Measurements from ENCODE around the gene RAB37.

- TF ChIP-seq GATA3 (IDR thresholded peaks at IDR 0.05; ENCODE audit: low read depth, low read length) (no peak), GATA2 (IDR thresholded peaks at IDR 0.05; ENCODE audit: low read depth, low read length) (no peak)
Observed at GRCh38 chr17:74738051-74738996, 1.3 kb downstream of the RAB37 start.

Measured in SH-SY5Y (cell line).